HG03571 (cell line): Measurements from ENCODE around the gene ADAMTSL4.
A peak's percentile ranks its signal among the peaks of the same experiment; 100 is the strongest.
"Not testable (repeated sequence)": the region's sequence is repeated elsewhere in the genome, so short reads cannot be mapped to it uniquely, and the experiment has no call there.

Experiments
- ATAC-seq: cut with Tn5 transposase; IDR thresholded peaks from one replicate; pipeline ENCODE4 v1.9.1; 2021; ENCODE audit not compliant: unreplicated experiment

ADAMTSL4 gene

DNA sequence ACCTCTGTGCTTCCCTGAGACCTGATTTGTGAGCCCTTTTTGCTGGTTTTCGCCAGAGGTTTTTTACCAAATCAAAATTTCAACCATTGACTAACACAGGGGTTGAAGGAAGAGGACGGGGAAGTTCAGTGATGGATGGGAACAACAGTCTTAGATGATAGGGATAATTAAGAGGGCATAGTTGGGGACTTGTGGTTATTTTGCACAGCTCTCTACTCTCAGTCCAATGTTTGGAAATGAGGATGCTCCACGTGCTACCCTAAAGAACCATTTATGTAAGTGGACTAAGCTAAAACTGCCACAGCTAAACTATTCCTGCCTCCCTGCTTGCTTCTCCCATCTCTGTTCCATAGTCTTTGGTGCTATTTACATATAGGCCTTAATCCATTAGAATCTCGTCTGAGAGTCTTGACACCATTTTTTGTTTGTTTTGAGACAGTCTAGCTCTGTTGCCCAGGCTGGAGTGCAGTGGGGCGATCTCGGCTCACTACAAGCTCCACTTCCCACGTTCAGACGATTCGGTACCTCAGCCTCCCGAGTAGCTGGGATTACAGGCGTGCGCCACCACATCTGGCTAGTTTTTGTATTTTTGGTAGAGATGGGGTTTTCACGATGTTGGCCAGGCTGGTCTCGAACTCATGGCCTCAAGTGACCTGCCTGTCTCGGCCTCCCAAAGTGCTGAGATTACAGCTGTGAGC is 30.9 kb downstream of the ADAMTSL4 start:
- peak; percentile 4 for ATAC-seq

DNA sequence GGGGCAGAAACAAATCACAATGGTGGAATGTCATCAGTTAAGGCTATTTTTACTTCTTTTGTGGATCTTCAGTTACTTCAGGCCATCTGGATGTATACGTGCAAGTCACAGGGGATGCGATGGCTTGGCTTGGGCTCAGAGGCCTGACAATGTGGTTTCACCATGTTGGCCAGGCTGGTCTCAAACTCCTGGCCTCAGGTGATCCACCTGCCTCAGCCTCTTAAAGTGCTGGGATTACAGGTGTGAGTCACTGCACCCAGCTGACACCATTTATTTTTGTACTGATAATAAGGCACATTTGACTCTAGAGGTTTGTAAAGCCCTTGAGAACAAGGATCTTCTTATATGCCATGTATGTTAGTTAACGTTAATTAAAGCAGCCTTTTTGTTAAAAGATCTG is 31.8 kb downstream of the ADAMTSL4 start:
- ATAC-seq, result not testable (repeated sequence)

DNA sequence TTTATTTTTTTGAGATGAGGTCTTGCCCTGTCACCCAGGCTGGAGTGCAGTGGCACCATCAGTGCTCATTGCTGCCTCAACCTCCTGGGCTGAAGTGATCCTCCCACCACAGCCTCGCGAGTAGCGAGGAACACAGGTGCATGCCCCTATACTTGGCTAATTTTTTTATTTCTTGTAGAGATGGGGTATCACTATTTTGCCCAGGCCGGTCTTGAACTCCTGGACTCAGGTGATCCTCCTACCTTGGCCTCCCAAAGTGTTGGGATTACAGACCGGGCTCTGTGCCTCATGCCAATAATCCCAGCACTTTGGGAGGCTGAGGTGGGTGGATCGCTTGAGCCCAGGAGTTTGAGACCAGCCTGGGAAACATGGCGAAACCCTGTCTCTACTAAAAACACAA is 32.2 kb downstream of the ADAMTSL4 start:
- not testable (repeated sequence) for ATAC-seq

DNA sequence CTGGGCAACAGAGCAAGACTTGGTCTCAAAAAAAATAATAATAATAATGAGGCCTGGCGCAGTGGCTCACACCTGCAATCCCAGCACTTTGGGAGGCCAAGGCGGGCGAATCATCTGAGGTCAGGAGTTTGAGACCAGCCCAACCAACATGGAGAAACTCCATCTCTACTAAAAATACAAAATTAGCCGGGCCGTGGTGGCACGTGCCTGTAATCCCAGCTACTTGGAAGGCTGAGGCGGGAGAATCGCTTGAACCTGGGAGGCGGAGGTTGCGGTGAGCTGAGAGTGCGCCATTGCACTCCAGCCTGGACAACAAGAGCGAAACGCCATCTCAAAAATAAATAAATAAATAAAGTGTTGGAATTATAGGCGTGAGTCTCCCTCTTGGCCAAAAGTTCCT is 32.8 kb downstream of the ADAMTSL4 start:
- ATAC-seq, result not testable (repeated sequence)

DNA sequence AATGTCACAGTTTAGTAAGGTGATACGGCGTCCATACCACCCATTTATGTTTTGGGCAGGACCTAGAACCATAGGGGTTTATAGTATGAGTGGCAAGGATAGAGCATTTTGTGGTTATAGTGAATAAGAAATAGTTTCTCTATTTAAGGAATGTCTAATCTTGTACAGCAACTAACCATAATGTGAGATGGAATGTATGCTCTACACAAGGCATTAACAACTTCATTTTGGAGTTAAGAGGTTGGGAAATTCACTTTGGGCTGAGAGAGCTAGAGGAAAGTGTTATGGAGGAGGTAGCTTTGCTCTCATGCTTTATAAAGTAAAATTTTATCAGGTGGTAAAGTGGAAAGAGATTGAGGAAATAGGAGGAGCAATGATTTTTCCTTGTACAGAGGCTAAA is 33.2 kb downstream of the ADAMTSL4 start:
- ATAC-seq, result no peak

DNA sequence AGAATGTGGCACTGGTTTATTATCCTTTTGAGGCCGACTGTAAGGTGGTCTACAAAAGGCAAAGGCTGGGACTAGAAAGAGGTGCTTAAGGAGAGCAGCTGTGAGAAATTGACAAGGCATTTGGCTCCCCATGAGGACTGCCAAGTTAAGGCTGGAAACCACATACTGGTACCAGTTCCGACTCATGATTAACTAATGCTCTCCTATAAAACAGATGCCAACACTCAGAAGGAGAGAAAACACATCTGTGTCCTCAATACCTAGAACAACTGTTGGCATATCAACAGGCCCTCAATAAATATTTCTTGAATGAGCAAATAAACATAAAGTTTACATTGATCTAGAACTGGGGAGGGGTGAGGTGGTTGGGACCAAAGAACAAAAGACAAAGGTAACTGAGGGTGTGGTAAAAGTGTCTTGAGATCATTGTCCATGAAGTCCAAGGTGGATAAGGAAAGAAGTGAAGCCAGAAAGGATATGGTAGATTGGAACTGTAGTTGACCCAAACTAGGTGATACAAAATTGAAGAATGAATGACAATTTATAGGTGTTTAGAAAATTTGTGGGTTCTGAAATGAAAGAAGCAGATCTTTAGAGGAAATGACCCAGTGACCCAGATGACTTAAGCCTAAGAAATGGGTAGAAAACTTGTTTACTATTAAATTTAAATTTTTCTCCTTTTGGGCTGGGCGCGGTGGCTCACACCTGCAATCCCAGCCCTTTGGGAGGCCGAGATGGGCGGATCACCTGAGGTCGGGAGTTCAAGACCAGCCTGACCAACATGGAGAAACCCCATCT is 47.1 kb downstream of the ADAMTSL4 start:
- ATAC-seq, result no peak

DNA sequence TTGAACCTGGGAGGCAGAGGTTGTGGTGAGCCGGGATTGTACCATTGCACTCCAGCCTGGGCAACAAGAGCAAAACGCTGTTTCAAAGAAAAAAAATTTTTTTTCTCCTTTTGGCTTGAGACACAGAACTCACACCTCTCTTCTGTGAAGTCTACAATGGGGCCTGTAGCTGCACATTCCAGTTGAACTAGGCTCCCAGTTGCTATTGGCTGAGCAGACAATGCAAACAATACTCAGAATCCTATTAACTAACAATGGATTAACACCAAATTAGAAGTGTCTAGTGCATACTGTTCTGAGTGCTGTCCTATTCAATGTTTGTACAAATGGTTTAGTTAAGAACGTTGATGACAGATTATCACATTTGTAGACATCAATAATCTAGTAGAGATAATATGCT is 47.8 kb downstream of the ADAMTSL4 start:
- no peak for ATAC-seq

DNA sequence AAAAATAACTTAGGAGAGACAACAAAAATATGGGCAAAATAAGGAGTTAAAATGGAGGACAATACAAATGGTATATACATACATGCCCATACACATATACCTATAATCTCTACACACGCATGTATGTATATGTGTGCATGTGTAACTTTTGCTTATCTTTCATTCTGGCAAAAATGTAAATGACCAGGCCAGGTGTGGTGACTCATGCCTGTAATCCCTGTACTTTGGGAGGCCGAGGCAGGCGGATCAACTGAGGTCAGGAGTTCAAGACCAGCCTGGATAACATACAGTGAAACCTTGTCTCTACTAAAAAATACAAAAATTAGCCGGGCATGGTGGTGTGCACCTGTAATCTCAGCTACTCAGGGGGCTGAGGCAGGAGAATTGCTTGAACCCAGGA is 49.1 kb downstream of the ADAMTSL4 start:
- not testable (repeated sequence) for ATAC-seq

DNA sequence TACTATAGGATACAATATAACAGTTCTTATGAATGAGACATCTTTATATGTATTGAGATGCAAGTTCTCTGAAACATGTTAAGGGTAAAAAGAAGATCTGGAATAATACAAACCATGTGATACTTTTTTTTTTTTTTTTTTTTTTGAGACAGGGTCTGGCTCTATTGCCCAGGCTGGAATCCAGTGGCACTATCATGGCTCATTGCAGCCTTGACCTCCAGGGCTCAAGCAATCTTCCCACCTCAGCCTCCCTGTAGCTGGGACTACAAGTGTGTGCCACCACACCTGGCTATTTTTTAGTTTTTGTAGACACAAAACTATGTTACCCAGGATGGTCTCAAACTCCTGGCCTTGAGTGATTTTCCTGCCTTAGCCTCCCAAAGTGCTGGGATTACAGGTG is 52.3 kb downstream of the ADAMTSL4 start:
- ATAC-seq, result no peak

DNA sequence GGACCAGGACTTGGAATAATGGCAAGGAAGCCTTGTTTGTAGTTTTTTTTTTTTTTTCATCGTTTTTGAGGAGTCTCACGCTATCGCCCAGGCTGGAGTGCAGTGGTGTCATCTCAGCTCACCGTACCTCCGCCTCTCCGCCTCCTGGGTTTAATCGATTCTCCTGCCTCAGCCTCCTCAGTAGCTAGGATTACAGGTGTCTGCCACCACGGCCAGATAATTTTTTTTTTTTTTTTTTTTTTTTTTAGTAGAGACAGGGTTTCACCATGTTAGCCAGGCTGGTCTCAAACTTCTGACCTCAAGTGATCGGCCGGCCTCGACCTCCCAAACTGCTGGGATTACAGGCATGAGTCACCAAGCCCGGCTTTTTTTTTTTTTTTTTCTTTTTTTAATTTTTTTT is 53.2 kb downstream of the ADAMTSL4 start:
- not testable (repeated sequence) for ATAC-seq

DNA sequence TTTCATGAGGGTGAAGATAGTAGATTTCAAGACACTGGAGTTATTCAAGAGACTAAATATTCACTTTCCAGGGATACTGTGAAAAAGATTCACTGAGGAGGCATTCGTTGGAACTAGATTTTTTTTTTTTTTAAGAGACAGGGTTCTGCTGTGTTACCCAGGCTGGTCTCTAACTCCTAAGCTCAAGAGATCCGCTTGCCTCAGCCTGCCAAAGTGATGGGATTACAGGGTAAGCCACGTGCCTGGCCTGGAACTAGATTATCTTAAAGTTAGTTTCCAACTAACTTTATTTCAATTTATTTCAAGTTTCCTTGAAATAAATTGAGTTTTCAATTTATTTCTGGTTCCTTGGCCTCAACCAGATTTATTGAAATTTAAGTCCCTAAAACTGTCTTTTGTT is 54.5 kb downstream of the ADAMTSL4 start:
- no peak for ATAC-seq

DNA sequence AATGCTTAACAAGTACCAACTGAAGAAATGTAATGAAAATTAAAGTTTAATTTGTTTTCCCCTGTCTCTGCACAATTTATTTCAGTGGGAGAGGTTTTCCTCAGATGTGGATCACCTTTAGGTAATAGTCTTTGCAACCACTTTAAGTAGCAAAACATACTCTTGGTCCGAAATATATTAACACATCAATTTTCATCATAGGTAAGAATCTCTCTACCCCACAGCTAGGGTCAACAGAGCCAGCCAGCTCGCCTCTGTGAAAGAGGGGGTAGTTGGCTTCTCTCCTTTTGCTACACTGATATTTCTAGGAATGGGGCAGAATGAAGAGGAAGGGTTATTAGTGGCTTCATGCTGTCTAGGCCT is 55.0 kb downstream of the ADAMTSL4 start:
- no peak for ATAC-seq

DNA sequence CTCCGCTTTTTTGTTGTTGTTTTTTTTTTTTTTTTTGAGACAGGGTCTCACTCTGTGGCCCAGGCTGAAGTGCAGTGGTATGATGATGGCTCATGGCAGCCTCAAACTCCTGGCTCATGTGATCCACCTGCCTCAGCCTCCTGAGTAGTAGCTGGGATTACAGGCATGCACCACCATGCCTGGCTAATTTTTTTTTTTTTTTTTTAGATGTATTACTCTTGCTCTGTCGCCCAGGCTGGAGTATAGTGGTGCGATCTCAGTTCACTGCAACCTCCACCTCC is 56.2 kb downstream of the ADAMTSL4 start:
- ATAC-seq, result not testable (repeated sequence)

DNA sequence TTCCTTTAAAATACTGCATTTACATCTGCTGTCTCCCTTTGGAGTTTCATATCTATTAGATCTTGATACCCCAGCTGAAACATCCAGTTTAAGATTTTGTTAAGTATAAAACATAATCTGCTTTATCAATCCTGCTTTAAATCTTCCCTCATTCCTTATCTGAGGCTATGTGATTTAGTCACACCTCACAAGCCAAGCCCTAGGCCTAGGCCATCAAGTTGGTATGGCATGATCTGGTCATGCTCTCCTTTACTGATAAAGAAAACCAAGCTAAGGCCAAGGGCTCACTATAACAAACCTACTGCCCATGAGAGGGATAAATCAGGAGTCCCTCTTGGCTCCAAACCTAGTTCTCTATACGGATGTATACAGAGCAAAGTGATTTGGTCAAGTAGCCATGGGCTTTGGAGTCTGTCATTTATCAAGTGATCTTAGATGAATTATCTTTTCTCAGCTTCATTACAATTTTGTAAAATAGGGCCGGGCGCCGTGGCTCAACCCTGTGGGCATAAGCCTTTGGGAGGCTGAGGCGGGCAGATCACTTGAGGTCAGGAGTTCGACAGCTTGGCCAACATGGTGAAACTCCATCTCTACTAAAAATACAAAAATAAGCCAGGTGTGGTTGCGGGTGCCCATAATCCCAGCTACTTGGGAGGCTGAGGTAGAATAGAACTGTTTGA is 57.4 kb downstream of the ADAMTSL4 start:
- no peak for ATAC-seq

DNA sequence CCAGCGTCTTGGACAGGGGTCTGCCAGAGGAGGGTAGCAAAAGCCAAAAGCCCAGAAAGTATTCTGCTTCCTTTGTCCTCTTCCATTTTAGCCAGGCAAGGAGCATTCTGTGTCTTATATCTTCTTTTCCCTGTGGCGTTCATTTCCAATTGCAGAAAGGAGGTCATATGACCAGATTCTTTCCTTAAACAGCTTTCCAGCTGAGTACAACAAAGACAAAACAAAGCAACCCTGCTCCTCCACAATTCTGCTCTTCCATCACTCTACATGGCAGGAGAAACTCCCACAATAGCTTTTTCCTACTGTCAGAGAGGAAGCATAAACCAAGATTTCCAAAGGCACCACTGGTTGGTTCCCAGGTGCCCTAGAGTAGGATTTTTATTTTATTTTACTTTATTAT is 60.5 kb downstream of the ADAMTSL4 start:
- ATAC-seq, result no peak
